ENCODE results near the gene TBL3.
"Not testable (repeated sequence)": the region's sequence is repeated elsewhere in the genome, so short reads cannot be mapped to it uniquely, and the experiment has no call there.

TBL3 gene

GRCh38 chr16:2008631-2009163 lies 36.8 kb downstream of the TBL3 start:
- Histone ChIP-seq H3K4me3 (peak overlapping the region; percentile 81 to 100 (median 96)), H3K4me2 (peak overlapping the region; percentile 94 to 100 (median 98)), H4K20me1 (peaks cover 49 to 57% (median 56%) of the 10 kb centered on the region in 11 experiments), H3K9ac (peak overlapping the region; percentile 86 to 99 (median 97)), H3K27ac (peak overlapping the region; percentile 60 to 97 (median 94)), H3K36me3 (peaks cover 0 to 37% (median 20%) of the 10 kb centered on the region in 11 experiments; a peak in 16 of 22 replicates), H3K27me3 (no peaks in the 10 kb centered on the region), H3K9me3 (replicated peaks in 1 of 11) (no peaks in the 10 kb centered on the region), H3K4me1 (peaks cover 59 to 78% (median 60%) of the 10 kb centered on the region in 10 experiments)
- TF ChIP-seq Cebpa-rat (IDR thresholded peaks at IDR 0.05), result peak in 3 of 11 experiments; percentile 9 to 77 (median 52); a peak in 2 of 22 replicates

GRCh38 chr16:2009164-2009711 lies 37.4 kb downstream of the TBL3 start:
- Histone ChIP-seq H4K20me1 (peaks cover 44 to 52% (median 50%) of the 10 kb centered on the region in 11 experiments), H3K4me3 (peak overlapping the region; percentile 81 to 100 (median 96)), H3K27ac (peak overlapping the region; percentile 60 to 97 (median 94)), H3K4me1 (peaks cover 53 to 76% (median 55%) of the 10 kb centered on the region in 10 experiments), H3K36me3 (peaks cover 0 to 35% (median 20%) of the 10 kb centered on the region in 11 experiments; a peak in 15 of 22 replicates), H3K4me2 (peak overlapping the region; percentile 94 to 100 (median 98)), H3K9ac (peak overlapping the region; percentile 86 to 99 (median 97)), H3K27me3 (no peaks in the 10 kb centered on the region), H3K9me3 (replicated peaks in 1 of 11) (no peaks in the 10 kb centered on the region)
- TF ChIP-seq Cebpa-rat (IDR thresholded peaks at IDR 0.05), result no peak

- Histone ChIP-seq H3K9ac (peak within 1 kb of the TSS; percentile 86 to 99 (median 97)), H3K4me1 (peaks cover 47 to 76% (median 50%) of the 10 kb centered on the region in 10 experiments), H3K27ac (peak within 1 kb of the TSS; percentile 60 to 97 (median 94)), H4K20me1 (peaks cover 37 to 45% (median 43%) of the 10 kb centered on the region in 11 experiments), H3K4me2 (peak within 1 kb of the TSS; percentile 94 to 100 (median 98)), H3K4me3 (peak within 1 kb of the TSS; percentile 81 to 100 (median 96)), H3K36me3 (peaks cover 0 to 32% (median 13%) of the 10 kb centered on the region in 11 experiments; a peak in 14 of 22 replicates), H3K27me3 (no peaks in the 10 kb centered on the region), H3K9me3 (replicated peaks in 1 of 11) (no peaks in the 10 kb centered on the region)
- TF ChIP-seq Cebpa-rat (IDR thresholded peaks at IDR 0.05), result no peak
Observed at GRCh38 chr16:2009791-2010510, 38.1 kb downstream of the TBL3 start, which contains the start of gene ZNF598. Gene ZNF598, minus strand, starts transcription at chr16:2009821.

GRCh38 chr16:2011726-2012125 lies 39.9 kb downstream of the TBL3 start:
- H3K9me3 ChIP-seq (replicated peaks in 1 of 11), result not testable (repeated sequence)
- H3K4me1 ChIP-seq, result peaks cover 43 to 76% (median 50%) of the 10 kb centered on the region in 10 experiments

GRCh38 chr16:2013527-2013926 lies 41.7 kb downstream of the TBL3 start:
- TF ChIP-seq Cebpa-rat (IDR thresholded peaks at IDR 0.05), result no peak
- Histone ChIP-seq H3K27ac (peak overlapping the region in 3 of 11 experiments; percentile 10 to 89 (median 13); a peak in 2 of 22 replicates), H3K9ac (peak overlapping the region in 2 of 11 experiments; percentile 8 to 14; a peak in 1 of 22 replicates), H3K4me1 (peaks cover 25 to 63% (median 33%) of the 10 kb centered on the region in 10 experiments), H3K4me2 (no peak overlapping the region; a peak in 1 of 22 replicates), H3K9me3 (replicated peaks in 1 of 11) (no peaks in the 10 kb centered on the region), H3K4me3 (no peak overlapping the region), H3K27me3 (peaks cover under 1 to 14% (median 10%) of the 10 kb centered on the region in 11 experiments; a peak in 19 of 22 replicates), H3K36me3 (no peaks in the 10 kb centered on the region), H4K20me1 (peaks cover 1 to 9% (median 8%) of the 10 kb centered on the region in 11 experiments; a peak in 21 of 22 replicates)

More at GRCh38 chr16:2011726-2012125, 39.9 kb downstream of the TBL3 start:
- H3K27me3 ChIP-seq, H3K9ac ChIP-seq, H3K27ac ChIP-seq, H3K4me3 ChIP-seq: not testable (repeated sequence)
- Histone ChIP-seq H3K36me3 (peaks cover 0 to 16% (median 10%) of the 10 kb centered on the region in 11 experiments; a peak in 14 of 22 replicates), H3K4me2 (peak overlapping the region in 3 of 11 experiments; percentile 5 to 96 (median 93); a peak in 4 of 22 replicates), H4K20me1 (peaks cover 19 to 27% (median 26%) of the 10 kb centered on the region in 11 experiments)

- no peaks in the 10 kb centered on the region for H3K9me3 ChIP-seq (replicated peaks in 1 of 11)
- H3K27ac ChIP-seq, result peak overlapping the region in 9 of 11 experiments; percentile 47 to 89 (median 59); a peak in 16 of 22 replicates
- H4K20me1 ChIP-seq, result peaks cover 0 to 4% (median 0%) of the 10 kb centered on the region in 11 experiments; a peak in 3 of 22 replicates
- no peak overlapping the region for H3K4me3 ChIP-seq
- H3K4me2 ChIP-seq, result peak overlapping the region; percentile 30 to 79 (median 52)
- peak overlapping the region; percentile 27 to 77 (median 58); a peak in 19 of 22 replicates for H3K9ac ChIP-seq
- no peaks in the 10 kb centered on the region for H3K36me3 ChIP-seq
- peaks cover 31 to 72% (median 40%) of the 10 kb centered on the region in 10 experiments for H3K4me1 ChIP-seq
- peak in 6 of 11 experiments; percentile 8 to 86 (median 46); a peak in 8 of 22 replicates for TF ChIP-seq Cebpa-rat (IDR thresholded peaks at IDR 0.05)
- H3K27me3 ChIP-seq, result peaks cover 19 to 32% (median 28%) of the 10 kb centered on the region in 11 experiments
Observed at GRCh38 chr16:2015117-2015946, 43.5 kb downstream of the TBL3 start.

GRCh38 chr16:2015947-2016208 lies 44.0 kb downstream of the TBL3 start:
- peaks cover 24 to 37% (median 33%) of the 10 kb centered on the region in 11 experiments for H3K27me3 ChIP-seq
- TF ChIP-seq Cebpa-rat (IDR thresholded peaks at IDR 0.05), result no peak
- peaks cover 29 to 72% (median 36%) of the 10 kb centered on the region in 10 experiments for H3K4me1 ChIP-seq
- peak overlapping the region; percentile 30 to 79 (median 52) for H3K4me2 ChIP-seq
- H3K36me3 ChIP-seq, result no peaks in the 10 kb centered on the region
- H3K9ac ChIP-seq, result peak overlapping the region; percentile 27 to 77 (median 58); a peak in 19 of 22 replicates
- peak overlapping the region in 9 of 11 experiments; percentile 47 to 89 (median 59); a peak in 16 of 22 replicates for H3K27ac ChIP-seq
- peaks cover 0 to 5% (median 0%) of the 10 kb centered on the region in 11 experiments; a peak in 3 of 22 replicates for H4K20me1 ChIP-seq
- H3K4me3 ChIP-seq, result no peak overlapping the region
- H3K9me3 ChIP-seq (replicated peaks in 1 of 11), result no peaks in the 10 kb centered on the region

Data from BLaER1 treated with 17β-estradiol and CSF1 and Interleukin-3, amounts not matched to agents 10 nM and 100 nM (cell line).